HepG2 (cell line): ENCODE measurements around the gene OTUB2. TPM values are rescaled to one million over a fixed set of nuclear protein-coding genes. Genes with fewer than 3 reads are reported as not detected.

ENCODE experiments used
- DNMT3B ChIP-seq: conservative IDR thresholded peaks from 2 replicates; pipeline ENCODE4 v1.6.1; 2016; ENCODE audit warnings: missing biosample characterization, control low read depth
- HNF4G ChIP-seq, 2 experiments: sonication (generic) in 1 of 2; formaldehyde crosslinking in 1 of 2; IDR thresholded peaks; 2 replicates each; pipeline versions ENCODE4 v1.4.0 to v1.6.1; 2011 to 2020; ENCODE audit warnings: borderline replicate concordance in 2 of 2, low read depth in 2 of 2, mild to moderate bottlenecking in 2 of 2, low read length in 1 of 2, missing genetic modification reagents in 1 of 2, moderate library complexity in 1 of 2
- NR3C1 ChIP-seq: sonication (generic); formaldehyde crosslinking; IDR thresholded peaks from 2 replicates; pipeline ENCODE4 v1.4.0; 2020; ENCODE audit warnings: missing genetic modification reagents
- PITX1 ChIP-seq: sonication (generic); formaldehyde crosslinking; IDR thresholded peaks from 2 replicates; pipeline ENCODE4 v1.5.1; 2020; ENCODE audit warnings: mild to moderate bottlenecking, missing genetic modification reagents
- SMARCC2 ChIP-seq: fragments of 450-650 bp; IDR thresholded peaks from 2 replicates; pipeline ENCODE4 v1.6.1; 2017; ENCODE audit warnings: antibody characterized with exemption, mild to moderate bottlenecking
- SOX6 ChIP-seq, 2 experiments: fragments of 450-650 bp in 1 of 2; sonication (generic) in 1 of 2; formaldehyde crosslinking in 1 of 2; IDR thresholded peaks; 2 replicates each; pipeline versions ENCODE4 v1.4.0 to v1.6.1; 2017 to 2020; ENCODE audit warnings: antibody characterized with exemption in 1 of 2, mild to moderate bottlenecking in 1 of 2, missing genetic modification reagents in 1 of 2
- ZBTB7B ChIP-seq: sonication (generic); formaldehyde crosslinking; IDR thresholded peaks from 2 replicates; pipeline ENCODE4 v1.4.0; 2020; ENCODE audit warnings: missing genetic modification reagents
- polyA plus RNA-seq, 8 experiments: library from polyadenylated mRNA; depleted of rRNA in 3 of 8; stranded (reverse) in 7 of 8; unstranded in 1 of 8; fragments of >200 nt; fragmentation: Illumina TruSeq in 4 of 8; extraction: Trizol in 4 of 8; gene quantifications; 2 replicates each; pipeline versions ENCODE4 v1.2.1 to v1.2.3, GENCODE V29; 2011 to 2016; ENCODE audit warnings: low read depth in 4 of 8, missing spikeins in 1 of 8, mixed read lengths in 1 of 8; ENCODE audit not compliant: insufficient read depth in 1 of 8
- total RNA-seq, 5 experiments: library from RNA; depleted of rRNA; stranded (reverse); fragments of >200 nt; fragmentation: Illumina TruSeq; extraction: Trizol; gene quantifications; 2 replicates each; pipeline ENCODE4 v1.2.3, GENCODE V29; 2016; ENCODE audit warnings: low read depth in 1 of 5
- TF ChIP-seq, protein P1 (sequence below): IDR thresholded peaks from 2 replicates; pipeline ENCODE4 v1.6.1; 2016; ENCODE audit warnings: low read depth, borderline replicate concordance
- TF ChIP-seq, protein P2 (sequence below): sonication (generic); formaldehyde crosslinking; IDR thresholded peaks from 2 replicates; pipeline ENCODE4 v1.4.0; 2020; ENCODE audit warnings: mild to moderate bottlenecking, missing genetic modification reagents
- TF ChIP-seq, protein P3 (sequence below): IDR thresholded peaks from 2 replicates; pipeline ENCODE4 v1.6.1; 2012; ENCODE audit warnings: inconsistent platforms
- TF ChIP-seq, protein P4 (sequence below): sonication (generic); formaldehyde crosslinking; conservative IDR thresholded peaks from 2 replicates; pipeline ENCODE4 v1.4.0; 2020; ENCODE audit warnings: mild to moderate bottlenecking, missing genetic modification reagents, moderate library complexity
- TF ChIP-seq, protein P5 (sequence below): sonication (generic); formaldehyde crosslinking; IDR thresholded peaks from 2 replicates; pipeline ENCODE4 v1.4.0; 2020; ENCODE audit warnings: mild to moderate bottlenecking, missing genetic modification reagents
- TF ChIP-seq, protein P6 (sequence below): sonication (generic); formaldehyde crosslinking; conservative IDR thresholded peaks from 2 replicates; pipeline ENCODE4 v1.4.0; 2020; ENCODE audit warnings: missing genetic modification reagents
- TF ChIP-seq, protein P7 (sequence below): sonication (generic); formaldehyde crosslinking; IDR thresholded peaks from 2 replicates; pipeline ENCODE4 v1.4.0; 2020; ENCODE audit warnings: mild to moderate bottlenecking, missing genetic modification reagents

Gene OTUB2
- total and polyA plus RNA-seq, 2 of the 13 experiments (the other 11 are each of a cell fraction or from before 2014, with no cell fraction given): 2.2 to 2.4 TPM

DNA sequence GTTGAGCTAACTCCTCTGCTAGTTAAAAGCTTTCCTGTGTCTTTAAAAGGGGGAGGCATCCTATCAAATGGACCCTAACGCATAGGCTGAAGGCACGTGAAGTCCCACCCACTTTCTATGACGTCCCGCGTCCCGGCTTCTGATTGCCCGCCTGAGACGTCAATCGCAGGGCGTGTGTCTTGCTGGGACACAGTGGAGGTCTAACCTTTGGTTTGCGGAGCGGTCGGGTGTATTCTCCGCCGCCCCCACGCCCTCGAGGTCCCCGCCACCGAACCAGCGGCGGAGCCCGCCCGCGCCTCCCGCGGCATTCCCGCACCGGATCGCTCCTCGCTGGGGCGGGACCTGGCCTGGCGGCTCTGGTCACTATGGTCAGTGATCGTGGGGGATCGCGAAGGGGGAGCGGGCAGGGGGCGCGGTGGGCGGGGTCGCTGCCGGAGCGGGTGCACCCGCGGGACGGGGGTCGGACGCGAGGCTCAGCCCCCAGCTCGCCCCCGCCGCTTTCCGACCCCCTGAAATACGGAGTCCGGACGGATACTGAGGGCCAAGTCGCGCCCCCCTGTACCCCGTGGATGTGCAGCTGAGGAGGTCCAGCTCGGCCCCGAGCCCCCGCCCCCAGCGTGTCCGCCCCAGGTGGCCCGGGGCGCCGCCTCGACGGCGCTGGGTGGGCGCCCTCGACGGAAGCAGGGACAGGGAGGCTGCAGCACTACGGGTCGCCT, at the start of gene OTUB2 (continued):
- TF ChIP-seq, protein P1, sequence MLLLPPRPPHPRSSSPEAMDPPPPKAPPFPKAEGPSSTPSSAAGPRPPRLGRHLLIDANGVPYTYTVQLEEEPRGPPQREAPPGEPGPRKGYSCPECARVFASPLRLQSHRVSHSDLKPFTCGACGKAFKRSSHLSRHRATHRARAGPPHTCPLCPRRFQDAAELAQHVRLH: peak; percentile 44; the same call in 1 of the 2 replicates
- TF ChIP-seq HNF4G (IDR thresholded peaks at IDR 0.05; ENCODE audit: borderline replicate concordance, low read depth, low read length): peak; percentile 25; the same call in 1 of the 2 replicates
- TF ChIP-seq HNF4G (CRISPR knock-in tag; IDR thresholded peaks at IDR 0.05; ENCODE audit: borderline replicate concordance, low read depth): no peak
- TF ChIP-seq, protein P2, sequence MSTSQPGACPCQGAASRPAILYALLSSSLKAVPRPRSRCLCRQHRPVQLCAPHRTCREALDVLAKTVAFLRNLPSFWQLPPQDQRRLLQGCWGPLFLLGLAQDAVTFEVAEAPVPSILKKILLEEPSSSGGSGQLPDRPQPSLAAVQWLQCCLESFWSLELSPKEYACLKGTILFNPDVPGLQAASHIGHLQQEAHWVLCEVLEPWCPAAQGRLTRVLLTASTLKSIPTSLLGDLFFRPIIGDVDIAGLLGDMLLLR (CRISPR knock-in tag): peak; percentile 54; the same call in 1 of the 2 replicates
- TF ChIP-seq, protein P3, sequence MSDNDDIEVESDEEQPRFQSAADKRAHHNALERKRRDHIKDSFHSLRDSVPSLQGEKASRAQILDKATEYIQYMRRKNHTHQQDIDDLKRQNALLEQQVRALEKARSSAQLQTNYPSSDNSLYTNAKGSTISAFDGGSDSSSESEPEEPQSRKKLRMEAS: peak; percentile 84
- TF ChIP-seq PITX1: peak; percentile 48; the same call in 1 of the 2 replicates
- no peak for TF ChIP-seq NR3C1 (CRISPR knock-in tag)
- TF ChIP-seq, protein P4, sequence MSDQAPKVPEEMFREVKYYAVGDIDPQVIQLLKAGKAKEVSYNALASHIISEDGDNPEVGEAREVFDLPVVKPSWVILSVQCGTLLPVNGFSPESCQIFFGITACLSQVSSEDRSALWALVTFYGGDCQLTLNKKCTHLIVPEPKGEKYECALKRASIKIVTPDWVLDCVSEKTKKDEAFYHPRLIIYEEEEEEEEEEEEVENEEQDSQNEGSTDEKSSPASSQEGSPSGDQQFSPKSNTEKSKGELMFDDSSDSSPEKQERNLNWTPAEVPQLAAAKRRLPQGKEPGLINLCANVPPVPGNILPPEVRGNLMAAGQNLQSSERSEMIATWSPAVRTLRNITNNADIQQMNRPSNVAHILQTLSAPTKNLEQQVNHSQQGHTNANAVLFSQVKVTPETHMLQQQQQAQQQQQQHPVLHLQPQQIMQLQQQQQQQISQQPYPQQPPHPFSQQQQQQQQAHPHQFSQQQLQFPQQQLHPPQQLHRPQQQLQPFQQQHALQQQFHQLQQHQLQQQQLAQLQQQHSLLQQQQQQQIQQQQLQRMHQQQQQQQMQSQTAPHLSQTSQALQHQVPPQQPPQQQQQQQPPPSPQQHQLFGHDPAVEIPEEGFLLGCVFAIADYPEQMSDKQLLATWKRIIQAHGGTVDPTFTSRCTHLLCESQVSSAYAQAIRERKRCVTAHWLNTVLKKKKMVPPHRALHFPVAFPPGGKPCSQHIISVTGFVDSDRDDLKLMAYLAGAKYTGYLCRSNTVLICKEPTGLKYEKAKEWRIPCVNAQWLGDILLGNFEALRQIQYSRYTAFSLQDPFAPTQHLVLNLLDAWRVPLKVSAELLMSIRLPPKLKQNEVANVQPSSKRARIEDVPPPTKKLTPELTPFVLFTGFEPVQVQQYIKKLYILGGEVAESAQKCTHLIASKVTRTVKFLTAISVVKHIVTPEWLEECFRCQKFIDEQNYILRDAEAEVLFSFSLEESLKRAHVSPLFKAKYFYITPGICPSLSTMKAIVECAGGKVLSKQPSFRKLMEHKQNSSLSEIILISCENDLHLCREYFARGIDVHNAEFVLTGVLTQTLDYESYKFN (CRISPR knock-in tag): peak; percentile 20; the same call in 1 of the 2 replicates
- TF ChIP-seq ZBTB7B: peak; percentile 90
- TF ChIP-seq, protein P5, sequence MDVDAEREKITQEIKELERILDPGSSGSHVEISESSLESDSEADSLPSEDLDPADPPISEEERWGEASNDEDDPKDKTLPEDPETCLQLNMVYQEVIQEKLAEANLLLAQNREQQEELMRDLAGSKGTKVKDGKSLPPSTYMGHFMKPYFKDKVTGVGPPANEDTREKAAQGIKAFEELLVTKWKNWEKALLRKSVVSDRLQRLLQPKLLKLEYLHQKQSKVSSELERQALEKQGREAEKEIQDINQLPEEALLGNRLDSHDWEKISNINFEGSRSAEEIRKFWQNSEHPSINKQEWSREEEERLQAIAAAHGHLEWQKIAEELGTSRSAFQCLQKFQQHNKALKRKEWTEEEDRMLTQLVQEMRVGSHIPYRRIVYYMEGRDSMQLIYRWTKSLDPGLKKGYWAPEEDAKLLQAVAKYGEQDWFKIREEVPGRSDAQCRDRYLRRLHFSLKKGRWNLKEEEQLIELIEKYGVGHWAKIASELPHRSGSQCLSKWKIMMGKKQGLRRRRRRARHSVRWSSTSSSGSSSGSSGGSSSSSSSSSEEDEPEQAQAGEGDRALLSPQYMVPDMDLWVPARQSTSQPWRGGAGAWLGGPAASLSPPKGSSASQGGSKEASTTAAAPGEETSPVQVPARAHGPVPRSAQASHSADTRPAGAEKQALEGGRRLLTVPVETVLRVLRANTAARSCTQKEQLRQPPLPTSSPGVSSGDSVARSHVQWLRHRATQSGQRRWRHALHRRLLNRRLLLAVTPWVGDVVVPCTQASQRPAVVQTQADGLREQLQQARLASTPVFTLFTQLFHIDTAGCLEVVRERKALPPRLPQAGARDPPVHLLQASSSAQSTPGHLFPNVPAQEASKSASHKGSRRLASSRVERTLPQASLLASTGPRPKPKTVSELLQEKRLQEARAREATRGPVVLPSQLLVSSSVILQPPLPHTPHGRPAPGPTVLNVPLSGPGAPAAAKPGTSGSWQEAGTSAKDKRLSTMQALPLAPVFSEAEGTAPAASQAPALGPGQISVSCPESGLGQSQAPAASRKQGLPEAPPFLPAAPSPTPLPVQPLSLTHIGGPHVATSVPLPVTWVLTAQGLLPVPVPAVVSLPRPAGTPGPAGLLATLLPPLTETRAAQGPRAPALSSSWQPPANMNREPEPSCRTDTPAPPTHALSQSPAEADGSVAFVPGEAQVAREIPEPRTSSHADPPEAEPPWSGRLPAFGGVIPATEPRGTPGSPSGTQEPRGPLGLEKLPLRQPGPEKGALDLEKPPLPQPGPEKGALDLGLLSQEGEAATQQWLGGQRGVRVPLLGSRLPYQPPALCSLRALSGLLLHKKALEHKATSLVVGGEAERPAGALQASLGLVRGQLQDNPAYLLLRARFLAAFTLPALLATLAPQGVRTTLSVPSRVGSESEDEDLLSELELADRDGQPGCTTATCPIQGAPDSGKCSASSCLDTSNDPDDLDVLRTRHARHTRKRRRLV: peak; percentile 34; the same call in 1 of the 2 replicates
- TF ChIP-seq SMARCC2: no peak
- no peak for TF ChIP-seq DNMT3B
- TF ChIP-seq, protein P6, sequence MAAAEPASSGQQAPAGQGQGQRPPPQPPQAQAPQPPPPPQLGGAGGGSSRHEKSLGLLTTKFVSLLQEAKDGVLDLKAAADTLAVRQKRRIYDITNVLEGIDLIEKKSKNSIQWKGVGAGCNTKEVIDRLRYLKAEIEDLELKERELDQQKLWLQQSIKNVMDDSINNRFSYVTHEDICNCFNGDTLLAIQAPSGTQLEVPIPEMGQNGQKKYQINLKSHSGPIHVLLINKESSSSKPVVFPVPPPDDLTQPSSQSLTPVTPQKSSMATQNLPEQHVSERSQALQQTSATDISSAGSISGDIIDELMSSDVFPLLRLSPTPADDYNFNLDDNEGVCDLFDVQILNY (CRISPR knock-in tag): no peak
- TF ChIP-seq, protein P7, sequence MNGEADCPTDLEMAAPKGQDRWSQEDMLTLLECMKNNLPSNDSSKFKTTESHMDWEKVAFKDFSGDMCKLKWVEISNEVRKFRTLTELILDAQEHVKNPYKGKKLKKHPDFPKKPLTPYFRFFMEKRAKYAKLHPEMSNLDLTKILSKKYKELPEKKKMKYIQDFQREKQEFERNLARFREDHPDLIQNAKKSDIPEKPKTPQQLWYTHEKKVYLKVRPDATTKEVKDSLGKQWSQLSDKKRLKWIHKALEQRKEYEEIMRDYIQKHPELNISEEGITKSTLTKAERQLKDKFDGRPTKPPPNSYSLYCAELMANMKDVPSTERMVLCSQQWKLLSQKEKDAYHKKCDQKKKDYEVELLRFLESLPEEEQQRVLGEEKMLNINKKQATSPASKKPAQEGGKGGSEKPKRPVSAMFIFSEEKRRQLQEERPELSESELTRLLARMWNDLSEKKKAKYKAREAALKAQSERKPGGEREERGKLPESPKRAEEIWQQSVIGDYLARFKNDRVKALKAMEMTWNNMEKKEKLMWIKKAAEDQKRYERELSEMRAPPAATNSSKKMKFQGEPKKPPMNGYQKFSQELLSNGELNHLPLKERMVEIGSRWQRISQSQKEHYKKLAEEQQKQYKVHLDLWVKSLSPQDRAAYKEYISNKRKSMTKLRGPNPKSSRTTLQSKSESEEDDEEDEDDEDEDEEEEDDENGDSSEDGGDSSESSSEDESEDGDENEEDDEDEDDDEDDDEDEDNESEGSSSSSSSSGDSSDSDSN (CRISPR knock-in tag): peak; percentile 44; the same call in 1 of the 2 replicates
- no peak for TF ChIP-seq SOX6 (IDR thresholded peaks at IDR 0.05)
- TF ChIP-seq SOX6 (CRISPR knock-in tag; IDR thresholded peaks at IDR 0.05): peak; percentile 55
